ENCODE measurements around the gene NSG2. TPM values are rescaled to one million over a fixed set of nuclear protein-coding genes. Genes with fewer than 3 reads are reported as not detected.

The NSG2 gene
- total RNA-seq, 1 donor from 2014 or later = 1.6 TPM

DNA sequence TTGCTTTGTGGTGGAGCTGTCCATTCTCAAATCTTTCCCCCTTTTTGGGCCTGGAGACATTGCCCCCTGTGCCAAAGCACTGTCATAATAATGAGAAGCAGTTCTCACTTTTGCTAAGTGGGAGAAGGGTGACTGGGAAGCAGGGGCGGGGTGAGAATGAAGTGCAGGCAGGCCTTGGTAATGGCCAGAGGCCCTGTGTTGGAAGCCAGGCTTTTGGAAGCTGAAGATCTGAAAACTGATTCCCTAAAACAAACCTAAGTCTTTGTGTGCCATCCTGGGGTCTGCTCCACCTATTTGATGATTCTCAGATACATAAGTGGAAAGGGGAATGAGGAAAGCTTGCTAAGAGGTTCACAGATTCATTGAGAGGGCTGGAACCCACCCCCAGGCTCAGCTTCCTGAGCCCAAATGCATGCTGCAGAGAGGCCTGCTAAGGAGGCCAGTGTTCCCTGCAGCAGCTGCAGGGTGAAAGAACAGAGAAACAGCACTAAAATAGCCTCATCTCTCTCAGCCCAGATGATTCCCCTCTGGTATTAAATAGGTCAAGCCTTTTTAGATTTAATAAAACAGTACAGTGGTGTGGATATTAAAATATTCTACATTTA, 75.0 kb downstream of the NSG2 start:
- no peak for DNase-seq (ENCODE audit: low spot score, unreplicated experiment)
- H3K27me3 Mint-ChIP-seq = no peaks in the 10 kb centered on the region
- H3K4me1 Mint-ChIP-seq (ENCODE audit: low read depth) = no peaks in the 10 kb centered on the region
- TF ChIP-seq, protein P1, sequence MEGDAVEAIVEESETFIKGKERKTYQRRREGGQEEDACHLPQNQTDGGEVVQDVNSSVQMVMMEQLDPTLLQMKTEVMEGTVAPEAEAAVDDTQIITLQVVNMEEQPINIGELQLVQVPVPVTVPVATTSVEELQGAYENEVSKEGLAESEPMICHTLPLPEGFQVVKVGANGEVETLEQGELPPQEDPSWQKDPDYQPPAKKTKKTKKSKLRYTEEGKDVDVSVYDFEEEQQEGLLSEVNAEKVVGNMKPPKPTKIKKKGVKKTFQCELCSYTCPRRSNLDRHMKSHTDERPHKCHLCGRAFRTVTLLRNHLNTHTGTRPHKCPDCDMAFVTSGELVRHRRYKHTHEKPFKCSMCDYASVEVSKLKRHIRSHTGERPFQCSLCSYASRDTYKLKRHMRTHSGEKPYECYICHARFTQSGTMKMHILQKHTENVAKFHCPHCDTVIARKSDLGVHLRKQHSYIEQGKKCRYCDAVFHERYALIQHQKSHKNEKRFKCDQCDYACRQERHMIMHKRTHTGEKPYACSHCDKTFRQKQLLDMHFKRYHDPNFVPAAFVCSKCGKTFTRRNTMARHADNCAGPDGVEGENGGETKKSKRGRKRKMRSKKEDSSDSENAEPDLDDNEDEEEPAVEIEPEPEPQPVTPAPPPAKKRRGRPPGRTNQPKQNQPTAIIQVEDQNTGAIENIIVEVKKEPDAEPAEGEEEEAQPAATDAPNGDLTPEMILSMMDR (IDR thresholded peaks at IDR 0.05; ENCODE audit: unreplicated experiment) = no peak
- H3K9me3 Mint-ChIP-seq (ENCODE audit: low read depth) = peaks cover 13% of the 10 kb centered on the region
- no peak overlapping the region for H3K4me3 Mint-ChIP-seq (ENCODE audit: low read depth)
- no peak overlapping the region for H3K27ac Mint-ChIP-seq
- H3K36me3 Mint-ChIP-seq (ENCODE audit: insufficient read depth) = no peaks in the 10 kb centered on the region

DNA sequence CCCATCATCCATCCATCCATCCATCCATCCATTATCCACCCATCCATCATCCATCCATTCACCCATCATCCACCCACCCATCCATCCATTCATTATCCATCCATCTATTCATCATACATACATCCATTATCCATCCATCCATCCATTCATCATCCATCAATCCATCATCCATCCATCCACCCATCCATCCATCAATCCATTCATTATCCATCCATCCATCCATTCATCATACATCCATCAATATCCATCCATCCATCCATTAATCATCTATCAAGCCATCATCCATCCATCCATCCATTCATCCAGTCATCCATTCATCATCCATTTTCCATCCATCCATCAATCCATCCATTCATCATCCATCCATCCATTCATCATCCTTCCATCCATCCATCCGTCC, 89.0 kb downstream of the NSG2 start:
- H3K4me3 Mint-ChIP-seq (ENCODE audit: low read depth) = no peak overlapping the region
- H3K27ac Mint-ChIP-seq = no peak overlapping the region
- no peak for DNase-seq (ENCODE audit: low spot score, unreplicated experiment)
- H3K4me1 Mint-ChIP-seq (ENCODE audit: low read depth) = no peaks in the 10 kb centered on the region
- TF ChIP-seq, protein P1 (IDR thresholded peaks at IDR 0.05; ENCODE audit: unreplicated experiment) = no peak
- H3K9me3 Mint-ChIP-seq (ENCODE audit: low read depth) = peaks cover 3% of the 10 kb centered on the region
- no peaks in the 10 kb centered on the region for H3K36me3 Mint-ChIP-seq (ENCODE audit: insufficient read depth)
- peaks cover 5% of the 10 kb centered on the region for H3K27me3 Mint-ChIP-seq

DNA sequence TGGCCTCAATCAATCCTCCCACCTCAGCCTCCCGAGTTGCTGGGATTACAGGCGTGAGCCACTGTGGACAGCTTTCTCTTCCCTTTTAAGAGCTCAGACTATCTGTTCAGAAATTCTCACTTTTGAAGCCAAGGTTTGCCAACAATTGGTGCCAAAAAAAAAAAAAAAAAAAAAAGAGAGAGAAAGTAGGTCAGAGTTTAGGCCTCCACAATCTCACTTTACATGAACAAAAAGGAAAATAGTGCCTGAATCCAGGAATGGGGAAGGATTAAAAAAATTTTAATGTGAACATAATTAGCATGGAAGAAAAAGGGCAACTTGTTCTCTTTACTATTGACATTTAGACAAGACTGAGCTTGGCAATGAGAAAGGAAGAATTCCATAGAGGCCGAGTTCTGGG, 94.1 kb downstream of the NSG2 start:
- Mint-ChIP-seq H3K27me3 (peaks cover 6% of the 10 kb centered on the region), H3K27ac (no peak overlapping the region), H3K9me3 (ENCODE audit: low read depth) (peaks cover 3% of the 10 kb centered on the region), H3K4me1 (ENCODE audit: low read depth) (no peaks in the 10 kb centered on the region), H3K4me3 (ENCODE audit: low read depth) (no peak overlapping the region), H3K36me3 (ENCODE audit: insufficient read depth) (no peaks in the 10 kb centered on the region)
- TF ChIP-seq, protein P1 (IDR thresholded peaks at IDR 0.05; ENCODE audit: unreplicated experiment) = no peak
- DNase-seq (ENCODE audit: low spot score, unreplicated experiment) = no peak

DNA sequence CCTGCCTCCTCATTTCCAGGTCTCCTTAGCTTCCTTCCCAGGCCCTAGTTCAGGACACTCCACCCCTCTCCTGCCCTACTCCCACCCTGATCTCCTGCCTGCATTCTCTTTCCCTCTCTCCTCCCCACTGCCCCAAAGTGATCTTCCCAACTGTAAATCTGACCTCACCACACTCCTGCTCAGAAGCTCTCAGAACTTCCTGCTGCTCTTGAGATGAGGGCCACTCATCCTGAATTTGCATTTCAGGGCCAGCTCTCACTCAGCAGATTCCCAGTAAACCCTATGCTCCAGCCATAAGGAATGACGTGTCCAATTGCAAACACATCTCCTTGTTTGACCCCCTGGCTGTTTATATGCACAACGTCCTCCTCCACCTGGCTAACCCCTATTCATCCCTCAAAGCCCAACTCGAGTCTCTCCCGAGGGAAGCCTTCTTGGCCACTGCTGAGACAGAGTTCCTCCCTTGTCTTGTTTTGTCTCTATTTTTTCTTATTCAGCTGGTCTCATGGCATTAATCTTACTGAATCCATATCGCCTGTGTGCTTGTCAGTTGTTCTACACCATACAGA, 95.0 kb downstream of the NSG2 start:
- Mint-ChIP-seq H3K4me3 (ENCODE audit: low read depth) (no peak overlapping the region), H3K9me3 (ENCODE audit: low read depth) (peaks cover 3% of the 10 kb centered on the region), H3K36me3 (ENCODE audit: insufficient read depth) (no peaks in the 10 kb centered on the region), H3K27ac (no peak overlapping the region), H3K27me3 (peaks cover 11% of the 10 kb centered on the region), H3K4me1 (ENCODE audit: low read depth) (no peaks in the 10 kb centered on the region)
- TF ChIP-seq, protein P1 (IDR thresholded peaks at IDR 0.05; ENCODE audit: unreplicated experiment) = no peak
- no peak for DNase-seq (ENCODE audit: low spot score, unreplicated experiment)

DNA sequence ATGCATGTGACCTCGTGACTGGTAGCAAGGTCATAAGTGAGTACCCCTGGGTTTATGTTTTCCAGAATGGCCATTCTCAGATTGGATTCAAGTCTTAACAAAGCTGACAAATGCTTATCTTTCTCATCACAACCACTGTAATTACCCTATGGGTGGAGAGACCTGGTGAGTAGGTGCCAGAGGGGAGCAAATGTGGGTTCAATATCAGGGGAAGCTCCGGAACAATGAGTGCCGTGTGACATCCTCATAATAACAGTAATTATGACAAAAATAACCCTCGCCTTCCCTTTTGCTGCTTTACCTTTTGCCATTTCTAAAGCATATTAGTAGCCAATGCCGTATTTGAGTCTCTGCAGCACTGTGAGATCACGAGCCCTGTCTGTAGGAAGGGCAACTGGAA, 95.9 kb downstream of the NSG2 start:
- no peak overlapping the region for H3K4me3 Mint-ChIP-seq (ENCODE audit: low read depth)
- TF ChIP-seq, protein P1 (IDR thresholded peaks at IDR 0.05; ENCODE audit: unreplicated experiment) = no peak
- no peaks in the 10 kb centered on the region for H3K4me1 Mint-ChIP-seq (ENCODE audit: low read depth)
- no peaks in the 10 kb centered on the region for H3K36me3 Mint-ChIP-seq (ENCODE audit: insufficient read depth)
- DNase-seq (ENCODE audit: low spot score, unreplicated experiment) = no peak
- peaks cover 3% of the 10 kb centered on the region for H3K9me3 Mint-ChIP-seq (ENCODE audit: low read depth)
- H3K27me3 Mint-ChIP-seq = peaks cover 16% of the 10 kb centered on the region
- H3K27ac Mint-ChIP-seq = no peak overlapping the region
